Heart right ventricle (tissue), 16 donors: ENCODE measurements around the gene CD207. TPM values are rescaled to one million over a fixed set of nuclear protein-coding genes. Genes with fewer than 3 reads are reported as not detected.

Experiments
- ATAC-seq, 8 donors: fragments of 200-7000 bp; cut with Tn5 transposase; one replicate each; pipeline ENCODE4 v1.9.1; 2020; ENCODE audit warnings: mild to moderate bottlenecking in 8 of 8, moderate library complexity in 8 of 8, moderate number of reproducible peaks in 1 of 8
- DNase-seq, 2 donors: peaks; one replicate each; pipeline ENCODE4 v3.0.0-alpha.2; 2020
- H3K27ac ChIP-seq, 10 donors: fragments of 200-600 bp; sonication (generic) in 2 of 10; one replicate each; pipeline versions ENCODE4 v1.5.0 to v1.8.0; 2020 to 2022; ENCODE audit warnings: mild to moderate bottlenecking in 3 of 10
- H3K27me3 ChIP-seq, 7 donors: fragments of 200-600 bp; one replicate each; pipeline ENCODE4 v1.8.0; 2021 to 2022; ENCODE audit warnings: mild to moderate bottlenecking in 2 of 7
- H3K36me3 ChIP-seq, 9 donors: fragments of 200-600 bp; sonication (generic) in 1 of 9; one replicate each; pipeline versions ENCODE4 v1.5.0 to v1.8.0; 2020 to 2022; ENCODE audit warnings: mild to moderate bottlenecking in 2 of 9
- H3K4me1 ChIP-seq, 9 donors: fragments of 200-600 bp; sonication (generic) in 1 of 9; one replicate each; pipeline versions ENCODE4 v1.5.0 to v1.8.0; 2020 to 2022; ENCODE audit warnings: mild to moderate bottlenecking in 4 of 9
- H3K4me3 ChIP-seq, 10 donors: fragments of 200-600 bp; sonication (generic) in 2 of 10; one replicate each; pipeline versions ENCODE4 v1.5.0 to v1.8.0; 2020 to 2022; ENCODE audit warnings: mild to moderate bottlenecking in 7 of 10, moderate library complexity in 2 of 10
- H3K9me3 ChIP-seq, 11 donors: fragments of 200-600 bp in 10 of 11; sonication (generic) in 2 of 11; one replicate each; pipeline versions ENCODE4 v1.5.0 to v1.8.0; 2013 to 2022; ENCODE audit warnings: mild to moderate bottlenecking in 2 of 11, control low read depth in 1 of 11, moderate library complexity in 1 of 11
- CTCF ChIP-seq, 9 donors: fragments of 200-600 bp; sonication (generic) in 2 of 9; IDR thresholded peaks; one replicate each; pipeline versions ENCODE4 v1.5.0 to v1.8.0; 2021 to 2022; ENCODE audit warnings: antibody characterized with exemption in 9 of 9, mild to moderate bottlenecking in 5 of 9, moderate library complexity in 1 of 9
- WGBS, 2 donors: extraction: QIAGEN DNeasy Blood & Tissue Kit; methylation state at CpG; one replicate each; pipeline ENCODE4 v1.1.7; 2013; ENCODE audit warnings: inconsistent platforms in 1 of 2; 5-methylcytosine and 5-hydroxymethylcytosine counted together
- intact Hi-C, 10 donors: fragments of 100-400 bp; cut with DNase I; formaldehyde crosslinking; loops; one replicate each; pipeline versions ENCODE4 v1.11.1 to v1.14.2; 2022
- polyA plus RNA-seq, 2 donors: library from polyadenylated mRNA; stranded (reverse); fragments of 200-250 nt; gene quantifications; one replicate each; pipeline ENCODE4 v1.2.3, GENCODE V29; 2013
- total RNA-seq, 10 donors: library from RNA; stranded (reverse); fragmentation: NEBNext Ultra II Directional in 3 of 10; extraction: Animal tissue kit (Norgen Biotek cat#: 25700) in 3 of 10; gene quantifications; one replicate each; pipeline versions ENCODE4 v1.2.1 to v1.2.4, GENCODE V29; 2021 to 2023
- donor health status: Arrhythmogenic right ventricular cardiomyopathy.
- donor health status: ischemic (EF 13 %, LVEDD 7.1; RV severe dilation, severe dysfunction).
- donor health status: healthy with polysubstance abuse.
- donor health status: DM: no; HTN: yes; CAD: no.
- donor health status: DM: no; HTN: no; CAD: no.
- donor health status: ischemic (EF 25% LVEDD 6.9; RV normal size, moderate dysfunction).
- donor health status: ischemic (EF 25% LVEDD 5.7; RV mildly dilated, moderate dysfunction).
- donor health status: healthy.
- donor health status: DM: yes; HTN: yes; CAD: no.
- donor health status: Ischemic cardiomyopathy.
- donor health status: ischemic (EF 35%, LVEDD 5.7; RV mildly dilated, moderate dysfunction).
- donor health status: nonischemic (EF 11% LVEDD 7.7; RV severe dilation, severe dysfunction).
- donor health status: DM: yes; HTN: yes; CAD: no.
- donor health status: PGD.
- donor health status: ischemic (EF 29% LVEDD 5.4; RV normal size, mild dysfunction).
- donor health status: nonischemic (EF 23%, LVEDD 6.1; RV moderate dilation, normal function).

Gene CD207
- total and polyA plus RNA-seq, 12 donors: 0.03 to 1.1 (median 0.38) TPM; not detected in 5

GRCh38 chr2:70842401-70842800 lies 6.8 kb upstream of the CD207 start:
- Histone ChIP-seq H3K36me3 (no peaks in the 10 kb centered on the region), H3K27me3 (peaks cover 0 to 21% (median 6%) of the 10 kb centered on the region in 7 donors), H3K9me3 (peaks cover 0 to 4% (median 0%) of the 10 kb centered on the region in 11 donors), H3K27ac (no peak overlapping the region), H3K4me3 (no peak overlapping the region), H3K4me1 (peaks cover 0 to 13% (median 0%) of the 10 kb centered on the region in 9 donors)
- WGBS, 2 donors: 85 to 86% methylated on average over 7 of the region's 7 CpGs
- no peak for DNase-seq
- ATAC-seq: no peak
- TF ChIP-seq CTCF (IDR thresholded peaks at IDR 0.05): no peak
- intact Hi-C loops: no loop called here

- intact Hi-C loops: no loop called here
- DNase-seq: no peak
- H3K4me1 ChIP-seq: peaks cover 0 to 13% (median 0%) of the 10 kb centered on the region in 9 donors
- H3K4me3 ChIP-seq: no peak overlapping the region
- H3K9me3 ChIP-seq: no peaks in the 10 kb centered on the region
- peaks cover 0 to 20% (median 6%) of the 10 kb centered on the region in 7 donors for H3K27me3 ChIP-seq
- no peak for ATAC-seq
- no peak overlapping the region for H3K27ac ChIP-seq
- H3K36me3 ChIP-seq: no peaks in the 10 kb centered on the region
- TF ChIP-seq CTCF (IDR thresholded peaks at IDR 0.05): no peak
- 77 to 78% methylated on average over 10 of the region's 10 CpGs for WGBS, 2 donors
These were observed 2.6 kb upstream of the CD207 start for GRCh38 chr2:70837980-70838925.

- WGBS, 2 donors: 57 to 59% methylated on average over 4 of the region's 4 CpGs
- ATAC-seq: no peak
- TF ChIP-seq CTCF (IDR thresholded peaks at IDR 0.05): no peak
These were observed 735 bp downstream of the CD207 start for GRCh38 chr2:70834881-70835280.

GRCh38 chr2:70834106-70834505 lies 1.5 kb downstream of the CD207 start:
- H3K4me3 ChIP-seq: no peak overlapping the region
- intact Hi-C loops: no loop called here
- H3K36me3 ChIP-seq: no peaks in the 10 kb centered on the region
- no peak for TF ChIP-seq CTCF (IDR thresholded peaks at IDR 0.05)
- H3K9me3 ChIP-seq: no peaks in the 10 kb centered on the region
- peaks cover 0 to 4% (median 0%) of the 10 kb centered on the region in 7 donors for H3K27me3 ChIP-seq
- H3K4me1 ChIP-seq: peaks cover 0 to 40% (median 25%) of the 10 kb centered on the region in 9 donors
- 82 to 92% methylated on average over 2 of the region's 2 CpGs for WGBS, 2 donors
- DNase-seq (no peak), ATAC-seq (no peak)
- H3K27ac ChIP-seq: no peak overlapping the region

More at GRCh38 chr2:70834881-70835280, 735 bp downstream of the CD207 start:
- H3K27ac ChIP-seq: no peak overlapping the region
- no peaks in the 10 kb centered on the region for H3K9me3 ChIP-seq
- H3K36me3 ChIP-seq: no peaks in the 10 kb centered on the region
- peaks cover 0 to 33% (median 18%) of the 10 kb centered on the region in 9 donors for H3K4me1 ChIP-seq
- intact Hi-C loops: no loop called here
- H3K4me3 ChIP-seq: no peak overlapping the region
- peaks cover 0 to 4% (median 0%) of the 10 kb centered on the region in 7 donors for H3K27me3 ChIP-seq
- no peak for DNase-seq
